22Rv1 (cell line): ENCODE results near the gene IPO8.

Experiments
- CTCF ChIP-seq: fragments of 450-650 bp; IDR thresholded peaks from 2 replicates; pipeline ENCODE4 v1.5.1; 2017; ENCODE audit warnings: mild to moderate bottlenecking
- ZFX ChIP-seq: fragments of 450-650 bp; IDR thresholded peaks from 2 replicates; pipeline ENCODE4 v1.6.1; 2017; ENCODE audit warnings: antibody characterized with exemption, borderline replicate concordance

- TF ChIP-seq CTCF (no peak), ZFX (no peak)
These were observed 817 bp upstream of the IPO8 start for GRCh38 chr12:30696486-30696885.
